Kidney epithelial cell (primary cell): Measurements from ENCODE around the gene TOMM5. TPM values are rescaled to one million over a fixed set of nuclear protein-coding genes. Genes with fewer than 3 reads are reported as not detected.

Experiments
- DNase-seq: peaks from one replicate; pipeline ENCODE4 v3.0.0-alpha.2; 2010; ENCODE audit warnings: low read depth
- H3K27me3 ChIP-seq: 2 replicates; pipeline ENCODE4 v1.6.0; 2011; ENCODE audit warnings: low read length; ENCODE audit not compliant: control insufficient read depth, insufficient read depth
- H3K36me3 ChIP-seq: 2 replicates; pipeline ENCODE4 v1.5.1; 2011; ENCODE audit warnings: low read length; ENCODE audit not compliant: control insufficient read depth, insufficient read depth
- H3K4me3 ChIP-seq: 2 replicates; pipeline ENCODE4 v1.5.1; 2011; ENCODE audit warnings: low read depth, mild to moderate bottlenecking, control low read depth, low read length
- CTCF ChIP-seq: IDR thresholded peaks from 2 replicates; pipeline ENCODE4 v1.5.1; 2011; ENCODE audit warnings: mild to moderate bottlenecking, moderate library complexity, low read length, control low read depth, inconsistent platforms; ENCODE audit not compliant: insufficient read depth, poor library complexity, severe bottlenecking
- total RNA-seq: library from RNA; depleted of rRNA; stranded (reverse); fragments of >200 nt; gene quantifications from 2 replicates; pipeline ENCODE4 v1.2.3, GENCODE V29; 2015

Gene TOMM5
- total RNA-seq, 1 donor from 2014 or later = 111 TPM

GRCh38 chr9:37636511-37637448 lies 44.4 kb upstream of the TOMM5 start:
- DNase-seq = no peak
- TF ChIP-seq CTCF = no peak

GRCh38 chr9:37635808-37636207 lies 43.4 kb upstream of the TOMM5 start:
- no peak for DNase-seq
- no peaks in the 10 kb centered on the region for H3K36me3 ChIP-seq
- peaks cover 4% of the 10 kb centered on the region for H3K27me3 ChIP-seq
- H3K4me3 ChIP-seq = no peak overlapping the region
- TF ChIP-seq CTCF = no peak

More at GRCh38 chr9:37636511-37637448, 44.4 kb upstream of the TOMM5 start:
- Histone ChIP-seq H3K36me3 (no peaks in the 10 kb centered on the region), H3K27me3 (peaks cover 4% of the 10 kb centered on the region), H3K4me3 (no peak overlapping the region)

GRCh38 chr9:37632479-37632878 lies 40.1 kb upstream of the TOMM5 start:
- DNase-seq = no peak
- Histone ChIP-seq H3K36me3 (no peaks in the 10 kb centered on the region), H3K27me3 (peaks cover 4% of the 10 kb centered on the region), H3K4me3 (no peak overlapping the region)
- TF ChIP-seq CTCF = no peak

- Histone ChIP-seq H3K36me3 (no peaks in the 10 kb centered on the region), H3K27me3 (no peaks in the 10 kb centered on the region), H3K4me3 (no peak overlapping the region)
- DNase-seq = no peak
- TF ChIP-seq CTCF = no peak
Observed at GRCh38 chr9:37626708-37627292, 34.4 kb upstream of the TOMM5 start.

GRCh38 chr9:37625758-37626147 lies 33.4 kb upstream of the TOMM5 start:
- no peak for TF ChIP-seq CTCF
- no peaks in the 10 kb centered on the region for H3K27me3 ChIP-seq
- no peak for DNase-seq
- H3K36me3 ChIP-seq = no peaks in the 10 kb centered on the region
- H3K4me3 ChIP-seq = no peak overlapping the region
